NCI-H2227 (cell line): ENCODE data around the gene USP21.
A peak's percentile ranks its signal among the peaks of the same experiment; 100 is the strongest.

Experiments
- DNase-seq: peaks from one replicate; lab custom pipeline; 2025; ENCODE audit not compliant: unreplicated experiment; lab: John Stamatoyannopoulos, UW

Gene USP21

DNA sequence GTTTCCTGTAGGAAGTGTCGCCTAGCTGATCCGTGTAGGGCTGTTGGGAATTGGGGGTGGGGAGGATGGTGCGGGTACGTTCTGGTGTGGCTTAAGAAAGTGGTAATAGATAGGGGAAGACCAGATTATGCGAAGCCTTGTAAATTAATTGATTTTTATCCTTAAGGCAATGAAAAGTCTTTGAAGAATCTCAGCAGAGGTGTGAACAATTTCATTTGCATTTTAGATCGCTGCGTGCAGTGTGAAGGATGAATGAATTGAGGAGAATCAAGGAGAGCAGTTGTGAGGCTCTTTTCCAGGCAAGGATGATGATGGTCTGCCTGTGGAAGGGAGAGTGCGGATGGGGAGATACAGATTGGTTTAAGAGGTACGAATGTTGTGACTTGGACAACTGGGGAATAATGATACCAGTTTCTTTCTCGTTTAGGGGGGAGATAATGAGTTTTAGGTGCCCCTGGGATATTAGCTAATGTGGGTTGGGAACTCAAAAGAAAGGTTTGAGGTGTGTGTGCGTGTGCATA lies 26.0 kb upstream of the USP21 start:
- peak; percentile 51 for DNase-seq

DNA sequence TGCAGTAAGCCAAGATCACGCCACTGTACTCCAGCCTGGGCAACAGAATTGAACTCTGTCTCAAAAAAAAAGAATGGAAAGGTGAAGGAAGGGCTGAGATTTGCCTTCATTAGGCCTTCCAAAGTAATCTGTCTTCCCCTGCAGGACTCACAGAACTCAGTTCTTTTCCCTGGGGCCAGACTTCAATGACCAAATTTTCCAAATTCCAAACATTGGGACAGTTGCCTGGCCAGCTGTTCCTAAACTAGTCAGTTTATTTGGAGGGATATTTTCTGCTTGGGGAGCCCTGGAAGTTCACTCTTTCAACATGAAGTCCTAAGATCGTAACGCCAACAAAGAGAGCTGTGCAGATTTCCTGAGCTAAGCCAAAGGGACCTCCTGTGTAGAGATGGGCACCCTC lies 21.4 kb upstream of the USP21 start:
- DNase-seq = no peak

DNA sequence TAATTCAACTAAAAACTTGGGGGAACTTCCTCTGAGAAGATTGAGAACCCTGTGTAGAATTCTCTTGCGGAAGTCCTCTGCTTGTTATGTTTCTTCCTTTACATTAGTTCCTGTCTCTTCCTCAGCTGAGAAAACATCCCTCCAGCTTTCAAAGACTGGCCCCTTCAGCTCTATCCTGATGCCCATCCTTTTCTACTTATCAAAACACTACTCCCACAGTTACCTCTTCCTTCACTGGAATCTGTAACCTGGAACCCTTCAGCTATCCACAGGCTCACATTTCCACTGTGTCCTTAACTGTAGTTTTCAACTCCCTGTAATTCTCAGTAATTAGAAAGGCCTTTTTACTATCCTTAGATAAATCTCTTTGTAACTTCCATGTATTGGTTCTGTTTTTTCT lies 20.9 kb upstream of the USP21 start:
- DNase-seq = no peak

- peak; percentile 36 for DNase-seq
Observed at GRCh38 chr1:161139766-161140165, 19.5 kb upstream of the USP21 start.

DNA sequence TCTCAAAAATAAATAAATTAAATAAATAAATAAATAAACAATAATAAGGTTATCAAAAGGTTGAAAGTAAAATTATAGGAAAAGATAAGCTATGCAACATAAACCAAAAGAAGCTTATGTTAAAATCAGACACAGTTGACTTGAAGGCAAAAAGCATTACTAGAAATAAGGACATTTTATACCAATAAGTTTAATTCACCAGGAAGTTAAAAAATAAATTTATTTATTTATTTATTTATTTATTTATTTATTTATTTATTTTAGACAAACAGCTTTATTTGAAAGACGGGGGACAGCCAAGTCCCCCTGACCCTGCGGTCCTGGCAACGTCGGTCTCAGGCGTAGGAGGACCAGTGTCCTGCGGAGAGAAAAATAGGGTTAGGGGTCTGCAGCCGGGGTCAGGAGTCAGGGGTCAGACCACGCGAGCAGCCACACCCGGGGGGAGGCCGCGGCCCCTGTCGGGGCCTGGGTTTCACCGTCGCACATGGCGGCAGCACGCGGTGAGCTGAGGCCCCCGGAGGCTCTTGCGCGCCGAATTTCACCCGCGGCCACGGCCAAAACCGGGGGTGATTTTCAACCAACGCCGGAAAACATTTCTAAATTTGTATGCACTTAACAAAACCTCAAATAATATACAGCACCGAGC lies 18.4 kb upstream of the USP21 start:
- no peak for DNase-seq

DNA sequence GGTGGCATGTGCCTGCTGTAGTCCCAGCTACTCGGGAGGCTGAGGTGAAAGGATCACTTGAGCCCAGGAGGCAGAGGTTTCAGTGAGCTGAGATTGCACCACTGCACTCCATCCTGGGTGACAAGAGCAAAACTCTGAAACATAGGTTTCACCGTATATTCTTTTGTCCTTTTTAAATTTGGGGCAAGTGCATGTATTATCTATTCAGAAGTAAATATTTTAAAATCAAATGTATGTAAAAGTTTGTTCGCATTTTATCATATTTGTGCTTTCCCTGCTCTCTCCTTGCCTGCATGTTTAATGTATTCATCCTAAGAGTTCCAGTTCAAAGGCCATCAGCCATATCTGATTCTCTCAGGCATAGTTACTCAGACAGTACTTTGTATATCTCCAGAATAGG lies 13.5 kb upstream of the USP21 start:
- no peak for DNase-seq

DNA sequence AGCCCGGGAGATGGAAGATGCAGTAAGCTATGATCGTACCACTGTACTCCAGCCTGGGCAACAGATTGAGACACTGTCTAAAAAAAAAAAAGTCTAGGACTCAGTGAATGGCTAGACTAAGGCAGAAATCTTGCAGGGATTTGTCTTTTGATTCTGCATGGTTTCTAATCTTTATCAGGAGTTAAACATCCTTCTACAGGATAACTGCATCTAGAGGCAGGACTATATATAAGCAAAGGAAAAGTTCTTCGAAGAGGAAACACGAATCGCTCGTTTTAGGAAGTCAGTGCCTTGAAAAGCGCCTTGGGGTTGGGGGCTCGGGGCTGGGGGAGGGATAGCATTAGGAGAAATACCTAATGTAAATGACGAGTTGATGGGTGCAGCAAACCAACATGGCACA lies 6.1 kb upstream of the USP21 start:
- DNase-seq = no peak

DNA sequence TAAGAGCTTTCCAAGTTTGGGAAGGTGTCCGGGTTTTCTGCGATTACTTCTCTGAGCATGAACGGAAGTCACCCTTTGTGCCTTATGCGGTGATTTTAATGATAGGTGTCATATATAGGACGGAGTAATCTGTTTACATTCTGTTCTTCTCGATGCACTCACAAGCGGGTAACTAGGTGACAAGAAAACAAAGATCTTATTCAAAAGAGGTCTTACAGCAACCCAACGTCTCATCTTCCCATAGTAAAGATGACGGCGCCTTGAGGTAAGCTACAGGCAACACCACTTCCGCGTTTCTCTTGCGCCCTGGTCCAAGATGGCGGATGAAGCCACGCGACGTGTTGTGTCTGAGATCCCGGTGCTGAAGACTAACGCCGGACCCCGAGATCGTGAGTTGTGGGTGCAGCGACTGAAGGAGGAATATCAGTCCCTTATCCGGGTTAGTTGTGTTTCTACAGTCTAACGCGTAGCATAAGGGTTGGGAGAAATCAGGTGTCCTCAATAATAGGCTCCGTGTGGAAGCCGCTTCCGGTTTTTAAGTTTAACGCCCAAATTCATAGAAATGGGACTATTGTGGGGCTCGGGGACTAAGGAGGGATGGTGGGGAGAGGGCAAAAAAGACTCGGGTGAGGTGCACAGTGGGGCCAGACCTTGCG lies 5.5 kb upstream of the USP21 start, which contains the start of gene UFC1:
UFC1 (plus strand) TSS at position 297 of the 656 bp plus-strand sequence; CDS start at position 317, 20 bp downstream.
- peak; percentile 90 for DNase-seq

- DNase-seq = no peak
Observed at GRCh38 chr1:161157867-161158266, 1.4 kb upstream of the USP21 start.

DNA sequence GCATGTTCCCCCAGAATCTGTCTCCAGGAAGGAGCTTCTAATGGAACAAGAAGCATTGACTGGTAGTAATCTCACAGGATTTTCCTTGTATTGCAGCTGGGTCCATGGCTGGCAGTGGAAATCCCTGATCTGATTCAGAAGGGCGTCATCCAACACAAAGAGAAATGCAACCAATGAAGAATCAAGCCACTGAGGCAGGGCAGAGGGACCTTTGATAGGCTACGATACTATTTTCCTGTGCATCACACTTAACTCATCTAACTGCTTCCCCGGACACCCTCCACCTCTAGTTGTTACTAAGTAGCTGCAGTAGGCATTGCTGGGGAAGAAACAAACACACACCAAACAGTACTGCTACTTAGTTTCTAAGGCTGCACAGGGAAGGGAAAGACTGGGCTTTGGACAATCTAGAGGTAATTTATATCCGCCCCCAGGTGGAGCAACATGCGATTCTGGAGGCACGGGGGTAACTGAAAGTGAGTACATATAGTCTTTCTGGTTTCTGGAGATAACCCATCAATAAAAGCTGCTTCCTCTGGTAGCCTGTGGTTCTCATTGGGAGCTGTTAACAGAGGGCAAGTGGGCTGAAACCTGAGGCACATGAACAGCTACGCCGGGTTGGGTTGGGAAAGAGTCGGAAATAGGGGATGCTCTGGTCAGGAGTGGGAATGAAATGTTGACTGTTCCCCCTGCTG lies 837 bp upstream of the USP21 start:
- peak; percentile 46 for DNase-seq

DNA sequence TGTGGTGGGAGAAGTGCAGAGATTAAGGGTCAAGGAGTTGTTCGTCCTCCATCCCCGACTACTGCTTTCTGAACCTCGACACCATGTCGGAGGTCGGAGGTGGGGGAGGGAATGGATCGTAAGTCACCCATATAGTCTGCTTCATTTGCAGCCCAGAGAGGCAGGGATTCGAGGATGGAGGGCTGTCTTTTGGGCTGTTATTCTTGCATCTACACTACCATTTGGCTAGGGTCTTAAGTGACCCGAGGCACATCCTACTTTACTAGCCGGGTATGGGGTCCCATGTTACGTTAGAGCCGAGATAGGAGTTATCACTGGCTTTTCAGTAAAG lies 578 bp downstream of the USP21 start:
- DNase-seq = no peak

- DNase-seq = no peak
Observed at GRCh38 chr1:161160671-161161145, 1.4 kb downstream of the USP21 start.

DNA sequence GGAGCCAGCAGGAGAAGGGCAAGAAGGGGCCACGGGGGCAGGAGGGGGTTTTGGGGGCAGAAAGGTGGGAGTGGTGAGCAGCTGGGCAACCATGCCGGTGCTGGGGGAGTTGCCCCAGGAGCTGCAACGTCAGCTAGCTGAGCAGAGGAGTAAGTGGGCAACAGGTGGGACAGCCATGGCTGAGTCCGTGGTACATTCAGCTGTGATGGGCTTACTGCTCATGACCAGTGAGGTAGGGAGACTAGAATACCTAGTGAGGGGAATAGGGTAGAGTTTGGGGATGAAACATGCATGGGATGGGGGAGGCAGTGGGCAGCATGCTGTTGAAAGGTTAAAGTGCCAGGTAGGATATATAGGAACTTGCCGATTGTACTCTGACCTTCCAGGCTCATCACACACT lies 2.4 kb downstream of the USP21 start:
- DNase-seq = no peak

- DNase-seq = no peak
Observed at GRCh38 chr1:161162052-161162451, 2.8 kb downstream of the USP21 start.

DNA sequence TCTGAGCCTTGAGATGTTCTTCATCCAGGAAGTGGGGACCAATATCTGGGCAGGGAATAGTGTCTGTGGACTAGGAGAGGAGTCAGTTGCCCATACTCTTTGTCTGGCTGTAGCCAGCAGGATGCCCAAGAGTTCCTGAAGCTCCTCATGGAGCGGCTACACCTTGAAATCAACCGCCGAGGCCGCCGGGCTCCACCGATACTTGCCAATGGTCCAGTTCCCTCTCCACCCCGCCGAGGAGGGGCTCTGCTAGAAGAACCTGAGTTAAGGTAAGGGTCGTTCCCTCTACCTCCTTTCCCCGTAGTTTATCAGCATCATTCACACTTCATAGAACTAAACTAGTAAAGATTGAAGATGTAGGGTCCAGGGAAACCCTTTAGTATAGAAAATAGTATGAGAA lies 3.5 kb downstream of the USP21 start:
- no peak for DNase-seq

GRCh38 chr1:161163793-161164192 lies 4.5 kb downstream of the USP21 start:
- no peak for DNase-seq

- no peak for DNase-seq
Observed at GRCh38 chr1:161164901-161165610, 5.8 kb downstream of the USP21 start.

- DNase-seq = peak; percentile 97
Observed at GRCh38 chr1:161165742-161166668, 6.7 kb downstream of the USP21 start, which contains the start of gene PPOX. Gene PPOX (plus strand): TSS chr1:161166426. CDS start chr1:161166848, 422 bp downstream.

- peak; percentile 43 for DNase-seq
Observed at GRCh38 chr1:161166669-161167548, 7.6 kb downstream of the USP21 start.
